Heart left ventricle (tissue), 16 donors: Measurements from ENCODE around the gene GM2A. TPM values are rescaled to one million over a fixed set of nuclear protein-coding genes. Genes with fewer than 3 reads are reported as not detected.

Source experiments
- ATAC-seq, 4 donors: fragments of 200-7000 bp; cut with Tn5 transposase; one replicate each; pipeline ENCODE4 v1.9.1; 2020 to 2022; ENCODE audit warnings: moderate library complexity in 4 of 4, mild to moderate bottlenecking in 3 of 4, moderate number of reproducible peaks in 1 of 4
- DNase-seq, 5 donors: peaks; one replicate each; pipeline ENCODE4 v3.0.0-alpha.2; 2020
- H3K27ac ChIP-seq, 12 donors: fragments of 200-600 bp; sonication (generic) in 4 of 12; one replicate each; pipeline versions ENCODE4 v1.5.0 to v1.8.0; 2016 to 2022; ENCODE audit warnings: mild to moderate bottlenecking in 2 of 12
- H3K27me3 ChIP-seq, 9 donors: fragments of 200-600 bp; sonication (generic) in 2 of 9; one replicate each; pipeline versions ENCODE4 v1.5.1 to v1.8.0; 2016 to 2022; ENCODE audit warnings: mild to moderate bottlenecking in 3 of 9
- H3K36me3 ChIP-seq, 9 donors: fragments of 200-600 bp; sonication (generic) in 2 of 9; one replicate each; pipeline versions ENCODE4 v1.5.0 to v1.8.0; 2018 to 2022; ENCODE audit warnings: mild to moderate bottlenecking in 2 of 9
- H3K4me1 ChIP-seq, 12 donors: fragments of 200-600 bp; sonication (generic) in 4 of 12; one replicate each; pipeline versions ENCODE4 v1.5.0 to v1.8.0; 2016 to 2022; ENCODE audit warnings: mild to moderate bottlenecking in 3 of 12
- H3K4me3 ChIP-seq, 12 donors: fragments of 200-600 bp; sonication (generic) in 4 of 12; one replicate each; pipeline versions ENCODE4 v1.5.0 to v1.8.0; 2017 to 2022; ENCODE audit warnings: mild to moderate bottlenecking in 9 of 12, moderate library complexity in 4 of 12
- H3K9me3 ChIP-seq, 12 donors: fragments of 200-600 bp; sonication (generic) in 4 of 12; one replicate each; pipeline versions ENCODE4 v1.5.0 to v1.8.0; 2016 to 2022; ENCODE audit warnings: mild to moderate bottlenecking in 1 of 12
- POLR2A ChIP-seq, 2 donors: fragments of 450-650 bp; IDR thresholded peaks; one replicate each; pipeline ENCODE4 v1.6.1; 2017; ENCODE audit warnings: antibody characterized with exemption in 2 of 2, mild to moderate bottlenecking in 2 of 2, moderate library complexity in 2 of 2
- WGBS, 4 donors: extraction: QIAGEN DNeasy Blood & Tissue Kit in 2 of 4; methylation state at CpG; one replicate each; pipeline versions ENCODE4 v1.1.5 to v1.1.7; 2013 to 2018; 5-methylcytosine and 5-hydroxymethylcytosine counted together
- intact Hi-C, 10 donors: fragments of 100-400 bp; cut with DNase I; formaldehyde crosslinking; loops; one replicate each; pipeline versions ENCODE4 v1.11.1 to v1.14.2; 2022
- polyA plus RNA-seq, 2 donors: library from polyadenylated mRNA; stranded (reverse); fragments of 200-250 nt; gene quantifications; one replicate each; pipeline ENCODE4 v1.2.3, GENCODE V29; 2013
- total RNA-seq, 9 donors: library from RNA; depleted of rRNA in 2 of 9; stranded (reverse); fragments of >200 nt in 2 of 9; fragmentation: NEBNext Ultra II Directional in 3 of 9; extraction: Animal tissue kit (Norgen Biotek cat#: 25700) in 3 of 9; gene quantifications; one replicate each; pipeline versions ENCODE4 v1.1.0 to v1.2.4, GENCODE V29; 2016 to 2023
- TF ChIP-seq, protein P1 (sequence below), 12 donors: fragments of 200-600 bp; sonication (generic) in 4 of 12; IDR thresholded peaks; one replicate each; pipeline versions ENCODE4 v1.5.0 to v1.8.0; 2018 to 2022; ENCODE audit warnings: antibody characterized with exemption in 12 of 12, mild to moderate bottlenecking in 5 of 12
- donor health status: ischemic (EF 13 %, LVEDD 7.1; RV severe dilation, severe dysfunction).
- donor health status: healthy with polysubstance abuse.
- donor health status: DM: no; HTN: yes; CAD: no.
- donor health status: DM: no; HTN: no; CAD: no.
- donor health status: ischemic (EF 25% LVEDD 6.9; RV normal size, moderate dysfunction).
- donor health status: ischemic (EF 25% LVEDD 5.7; RV mildly dilated, moderate dysfunction).
- donor health status: healthy.
- donor health status: DM: yes; HTN: yes; CAD: no.
- donor health status: ischemic (EF 35%, LVEDD 5.7; RV mildly dilated, moderate dysfunction).
- donor health status: nonischemic (EF 11% LVEDD 7.7; RV severe dilation, severe dysfunction).
- donor health status: DM: yes; HTN: yes; CAD: no.
- donor health status: PGD.
- donor health status: ischemic (EF 29% LVEDD 5.4; RV normal size, mild dysfunction).
- donor health status: nonischemic (EF 23%, LVEDD 6.1; RV moderate dilation, normal function).

Gene GM2A
- total and polyA plus RNA-seq, 11 donors, result 22.8 to 71.4 (median 40.0) TPM

DNA sequence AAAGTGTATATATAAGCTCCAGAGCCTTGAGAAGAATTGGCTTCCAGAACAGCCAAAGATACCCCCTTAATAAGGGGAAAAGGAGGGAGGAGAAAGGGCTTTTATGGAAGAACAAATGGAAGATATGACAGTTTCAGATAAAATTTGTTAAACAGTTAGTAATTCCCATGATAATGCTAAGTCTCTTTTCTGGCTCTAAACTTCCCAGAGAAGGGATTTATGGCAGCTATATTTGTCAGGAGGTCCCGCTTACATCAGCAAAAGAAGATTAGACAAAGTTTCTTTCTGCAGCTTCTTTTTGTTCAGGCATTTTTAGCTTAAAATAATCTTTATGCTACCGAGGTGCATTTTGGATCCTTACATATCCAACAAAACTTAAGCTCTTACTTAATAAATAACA lies 64.9 kb downstream of the GM2A start:
- Histone ChIP-seq H3K9me3 (no peaks in the 10 kb centered on the region), H3K27ac (no peak overlapping the region), H3K4me3 (no peak overlapping the region), H3K4me1 (peaks cover 0 to 13% (median 0%) of the 10 kb centered on the region in 12 donors), H3K36me3 (no peaks in the 10 kb centered on the region), H3K27me3 (no peaks in the 10 kb centered on the region)
- intact Hi-C loops, result loop anchor here in 1 of 10 donors (5.0 kb wide), 1 partner anchor 184 kb away; no protein-coding TSS in a partner anchor
- TF ChIP-seq, protein P1, sequence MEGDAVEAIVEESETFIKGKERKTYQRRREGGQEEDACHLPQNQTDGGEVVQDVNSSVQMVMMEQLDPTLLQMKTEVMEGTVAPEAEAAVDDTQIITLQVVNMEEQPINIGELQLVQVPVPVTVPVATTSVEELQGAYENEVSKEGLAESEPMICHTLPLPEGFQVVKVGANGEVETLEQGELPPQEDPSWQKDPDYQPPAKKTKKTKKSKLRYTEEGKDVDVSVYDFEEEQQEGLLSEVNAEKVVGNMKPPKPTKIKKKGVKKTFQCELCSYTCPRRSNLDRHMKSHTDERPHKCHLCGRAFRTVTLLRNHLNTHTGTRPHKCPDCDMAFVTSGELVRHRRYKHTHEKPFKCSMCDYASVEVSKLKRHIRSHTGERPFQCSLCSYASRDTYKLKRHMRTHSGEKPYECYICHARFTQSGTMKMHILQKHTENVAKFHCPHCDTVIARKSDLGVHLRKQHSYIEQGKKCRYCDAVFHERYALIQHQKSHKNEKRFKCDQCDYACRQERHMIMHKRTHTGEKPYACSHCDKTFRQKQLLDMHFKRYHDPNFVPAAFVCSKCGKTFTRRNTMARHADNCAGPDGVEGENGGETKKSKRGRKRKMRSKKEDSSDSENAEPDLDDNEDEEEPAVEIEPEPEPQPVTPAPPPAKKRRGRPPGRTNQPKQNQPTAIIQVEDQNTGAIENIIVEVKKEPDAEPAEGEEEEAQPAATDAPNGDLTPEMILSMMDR (IDR thresholded peaks at IDR 0.05), result no peak
- ATAC-seq (no peak), DNase-seq (no peak)
- WGBS, 4 donors, result 55 to 69% (median 62%) methylated on average over 2 of the region's 2 CpGs

DNA sequence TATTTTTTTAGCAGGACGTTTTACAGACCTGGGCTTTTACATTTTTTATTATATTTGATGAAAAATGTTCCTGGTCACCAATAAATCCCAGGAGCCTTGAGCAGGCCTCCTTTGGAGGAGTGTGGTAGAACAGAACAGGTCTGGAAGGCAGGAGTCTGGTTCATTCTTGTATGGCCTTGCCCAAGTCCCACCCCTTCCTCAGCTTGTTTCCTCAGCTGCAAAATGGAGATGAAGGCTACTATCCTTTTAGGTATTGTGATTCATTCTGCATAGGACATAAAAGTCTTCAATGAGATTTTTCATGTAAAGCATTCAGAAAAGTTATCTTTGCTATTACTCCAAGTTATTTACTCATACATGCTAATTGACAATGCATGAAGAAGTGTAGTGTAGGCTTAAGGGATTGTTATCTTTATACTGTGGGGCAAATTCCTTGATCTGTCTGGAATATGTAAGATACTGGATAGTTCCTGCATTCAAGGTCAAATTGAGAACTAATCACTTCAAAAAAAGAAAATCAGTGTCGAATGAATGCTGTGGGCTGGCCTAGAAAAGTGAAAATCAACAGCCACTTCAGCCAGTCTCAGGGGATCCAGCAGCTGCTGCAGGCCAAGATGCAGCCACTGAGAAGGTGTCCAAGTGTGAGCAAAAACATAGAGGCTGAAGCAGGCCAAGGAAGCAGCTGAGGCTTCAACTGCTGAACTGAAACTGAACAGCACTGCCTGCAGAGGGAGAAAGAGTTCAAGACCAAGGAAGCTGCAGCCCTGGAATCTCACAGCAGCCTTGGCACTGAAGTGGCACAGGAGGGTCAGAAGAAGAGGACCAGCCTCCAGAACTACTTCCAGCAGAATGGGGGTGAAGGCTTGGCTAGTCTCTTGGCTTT lies 66.1 kb downstream of the GM2A start:
- DNase-seq, result peak in 4 of 5 donors; percentile 29 to 62 (median 33)
- peak; percentile 59 to 75 (median 72) for ATAC-seq
- no peak overlapping the region for H3K4me3 ChIP-seq
- peaks cover 0 to 6% (median 0%) of the 10 kb centered on the region in 9 donors for H3K27me3 ChIP-seq
- TF ChIP-seq, protein P1 (IDR thresholded peaks at IDR 0.05), result peak in 6 of 12 donors; percentile 6 to 56 (median 25)
- no peak for TF ChIP-seq POLR2A (IDR thresholded peaks at IDR 0.05)
- H3K27ac ChIP-seq, result peak overlapping the region in 1 of 12 donors; percentile 23
- intact Hi-C loops, result loop anchor here in 1 of 10 donors (5.0 kb wide), 1 partner anchor 183 kb away; no protein-coding TSS in a partner anchor
- peaks cover 0 to 13% (median 0%) of the 10 kb centered on the region in 12 donors for H3K4me1 ChIP-seq
- H3K36me3 ChIP-seq, result no peaks in the 10 kb centered on the region
- WGBS, 4 donors, result 62 to 73% (median 67%) methylated on average over 2 of the region's 2 CpGs
- H3K9me3 ChIP-seq, result no peaks in the 10 kb centered on the region

Other genes with a start within 250 kb of the GM2A start
- 1,000 to 10,000 TPM in 2 of 9 donors, 100 to 1,000 TPM in 7; 416 to 1,563 (median 738) TPM for gene GPX3, start 232.6 kb upstream of the GM2A start, total RNA-seq
- gene GPX3, start 232.6 kb upstream of the GM2A start, polyA plus RNA-seq, result 1,000 to 10,000 TPM in 1 of 2 donors, 100 to 1,000 TPM in 1; 819 to 1,415 TPM
- 100 to 1,000 TPM in 8 of 9 donors, 10 to 100 TPM in 1; 86.0 to 180 (median 122) TPM for gene TNIP1, start 172.2 kb upstream of the GM2A start, total RNA-seq
- gene TNIP1, start 172.2 kb upstream of the GM2A start, polyA plus RNA-seq, result 10 to 100 TPM; 97.1 to 97.6 TPM
- 100 to 1,000 TPM; 179 to 287 (median 220) TPM for gene ANXA6, start 95.4 kb upstream of the GM2A start, total RNA-seq
- gene ANXA6, start 95.4 kb upstream of the GM2A start, polyA plus RNA-seq, result 100 to 1,000 TPM; 171 to 202 TPM
- gene CCDC69, start 29.1 kb upstream of the GM2A start, total RNA-seq, result 100 to 1,000 TPM in 7 of 9 donors, 10 to 100 TPM in 2; 82.5 to 207 (median 119) TPM
- 100 to 1,000 TPM in 1 of 2 donors, 10 to 100 TPM in 1; 92.9 to 245 TPM for gene CCDC69, start 29.1 kb upstream of the GM2A start, polyA plus RNA-seq
- not detected for gene SLC36A3, start 50.6 kb downstream of the GM2A start, total RNA-seq
- not detected for gene SLC36A3, start 50.6 kb downstream of the GM2A start, polyA plus RNA-seq
- gene SLC36A2, start 94.4 kb downstream of the GM2A start, total RNA-seq, result under 1 TPM in 3 of 9 donors, not detected in 6; 0.10 to 0.25 (median 0.14) TPM
- gene SLC36A2, start 94.4 kb downstream of the GM2A start, polyA plus RNA-seq, result under 1 TPM; 0.03 to 0.15 TPM
- 10 to 100 TPM in 1 of 9 donors, 1 to 10 TPM in 8; 1.7 to 18.8 (median 2.8) TPM for gene SLC36A1, start 194.4 kb downstream of the GM2A start, total RNA-seq
- gene SLC36A1, start 194.4 kb downstream of the GM2A start, polyA plus RNA-seq, result 1 to 10 TPM; 1.2 to 2.8 TPM